Measurements from ENCODE around the gene PNLIPRP1.

The PNLIPRP1 gene

DNA sequence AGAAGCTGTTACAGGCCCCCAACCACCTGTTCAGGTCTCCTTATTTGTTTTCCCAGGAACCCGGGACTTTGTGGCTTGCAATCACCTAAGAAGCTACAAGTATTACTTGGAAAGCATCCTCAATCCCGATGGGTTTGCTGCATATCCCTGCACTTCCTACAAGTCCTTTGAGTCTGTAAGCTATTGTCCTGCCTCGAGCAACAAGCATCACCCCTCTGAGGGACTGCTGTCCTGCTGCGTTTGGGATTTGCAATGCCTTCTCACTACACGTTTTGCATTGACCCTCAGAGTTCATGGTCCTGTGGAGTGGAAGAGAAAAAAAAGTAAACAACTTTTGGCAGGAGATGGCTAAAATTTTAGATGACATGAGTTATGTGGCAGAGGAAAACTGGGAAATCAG, 9.2 kb downstream of the PNLIPRP1 start:
- DNase-seq, result no peak

- DNase-seq, result no peak
Observed at GRCh38 chr10:116602648-116603400, 12.1 kb downstream of the PNLIPRP1 start.

- no peak for DNase-seq
Observed at GRCh38 chr10:116606061-116606483, 15.3 kb downstream of the PNLIPRP1 start.

DNA sequence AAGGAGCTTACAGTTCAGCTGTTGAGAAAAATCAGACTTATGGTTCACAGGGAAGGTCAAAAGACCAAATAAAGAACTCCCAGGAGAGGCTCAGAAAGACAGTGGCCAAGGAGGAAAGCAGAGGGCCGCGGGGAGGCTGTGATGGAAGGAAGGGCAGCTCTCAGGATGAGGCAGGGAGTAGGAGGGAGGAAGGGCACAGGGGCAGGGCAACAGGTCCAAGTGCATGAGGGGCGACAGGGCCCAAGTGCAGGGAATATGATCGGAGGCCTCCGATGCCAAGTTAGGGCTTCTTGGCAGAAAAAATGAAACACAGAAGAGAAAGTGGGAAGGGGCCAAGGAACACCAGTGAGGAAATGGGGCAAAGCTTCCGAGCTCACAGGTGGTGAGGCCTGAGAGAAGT, 16.6 kb downstream of the PNLIPRP1 start:
- no peak for DNase-seq

- no peak for DNase-seq
Observed at GRCh38 chr10:116608686-116609594, 18.2 kb downstream of the PNLIPRP1 start.

DNA sequence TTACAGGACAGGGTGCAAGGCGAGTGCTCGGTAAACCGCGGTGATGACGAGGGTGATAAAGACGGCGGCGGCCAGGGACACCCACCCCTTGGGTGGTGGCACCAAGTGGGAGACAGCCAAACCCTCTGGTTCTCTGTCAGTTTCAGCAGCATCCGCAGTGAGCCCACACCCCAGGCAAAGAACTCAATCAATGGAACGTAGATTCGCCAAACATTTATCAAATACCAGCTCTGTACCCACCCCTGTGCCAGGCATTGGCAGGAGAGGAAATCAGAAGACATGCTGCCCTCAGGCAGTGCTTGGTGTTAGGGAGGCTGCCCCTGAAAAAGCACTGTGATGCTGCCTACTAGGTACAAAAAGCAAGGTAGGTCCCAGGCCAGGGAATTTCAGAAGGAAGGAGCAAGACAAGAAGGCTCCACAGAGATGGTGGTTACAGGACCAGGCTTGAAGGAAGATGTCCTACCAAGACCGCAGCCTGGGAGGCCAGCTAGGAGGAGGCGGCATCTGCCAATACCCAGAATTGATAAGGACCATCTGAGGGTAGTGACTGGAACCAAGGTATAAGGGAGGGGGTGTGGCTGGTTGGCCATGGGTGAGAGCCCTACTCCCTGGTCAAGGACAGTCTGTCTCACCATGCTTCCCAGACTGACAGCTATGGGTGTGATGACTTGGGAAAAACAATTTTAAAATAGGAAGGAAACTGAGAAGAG, 19.8 kb downstream of the PNLIPRP1 start:
- DNase-seq, result no peak

DNA sequence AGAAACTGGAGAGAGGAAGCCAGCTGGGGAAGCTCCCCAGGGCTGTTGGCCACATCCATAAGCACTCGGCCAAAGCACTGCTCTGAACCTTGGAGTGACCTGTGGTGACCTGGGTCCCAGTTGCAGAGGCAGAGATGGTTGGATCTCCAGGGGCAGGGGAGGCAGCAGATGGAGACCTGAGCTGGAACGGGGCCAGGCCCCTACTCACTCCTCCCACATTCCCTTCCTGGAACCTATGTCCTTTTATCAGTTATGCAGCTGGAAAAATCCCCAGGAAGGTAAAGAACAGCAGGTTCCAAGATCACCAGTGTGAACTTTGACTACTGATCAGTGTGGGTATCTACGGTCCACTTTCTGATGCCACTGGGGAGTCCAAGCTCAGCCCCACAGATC, 20.4 kb downstream of the PNLIPRP1 start:
- DNase-seq, result no peak

DNA sequence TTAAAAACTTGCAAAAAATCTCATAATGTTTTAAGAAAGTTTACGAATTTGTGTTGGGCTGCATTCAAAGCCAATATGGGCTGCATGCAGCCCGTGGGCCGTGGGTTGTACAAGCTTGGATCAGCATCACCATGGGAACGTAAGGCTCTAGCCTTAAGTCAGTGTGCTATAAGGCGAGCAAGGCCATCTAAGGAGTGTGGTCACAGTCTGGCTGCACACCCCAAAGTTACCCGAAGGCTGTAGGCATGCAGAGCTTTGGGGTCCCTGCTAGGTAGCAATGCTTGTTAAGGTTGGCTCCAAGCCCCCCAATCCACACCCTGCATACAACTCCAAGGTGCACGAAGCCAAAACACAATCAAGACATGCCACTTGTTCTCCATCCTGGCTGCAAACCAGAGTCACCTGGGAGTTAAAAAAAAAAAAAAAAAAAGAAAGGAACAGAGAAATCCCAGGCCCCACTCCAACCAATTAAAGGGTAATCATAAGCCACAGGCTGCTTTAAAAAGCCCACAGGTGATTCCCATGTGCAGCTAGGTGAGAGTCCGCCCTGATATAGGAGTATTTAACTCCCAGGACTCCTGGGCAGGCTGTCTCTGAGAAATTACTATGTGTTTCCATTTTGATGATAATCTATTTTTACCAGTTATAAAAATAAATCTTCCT, 21.5 kb downstream of the PNLIPRP1 start:
- no peak for DNase-seq

GRCh38 chr10:116613471-116613870, 22.7 kb downstream of the PNLIPRP1 start:
- DNase-seq, result no peak

GRCh38 chr10:116614796-116615195, 24.0 kb downstream of the PNLIPRP1 start:
- DNase-seq, result no peak

GRCh38 chr10:116615199-116615776, 24.5 kb downstream of the PNLIPRP1 start:
- no peak for DNase-seq

DNA sequence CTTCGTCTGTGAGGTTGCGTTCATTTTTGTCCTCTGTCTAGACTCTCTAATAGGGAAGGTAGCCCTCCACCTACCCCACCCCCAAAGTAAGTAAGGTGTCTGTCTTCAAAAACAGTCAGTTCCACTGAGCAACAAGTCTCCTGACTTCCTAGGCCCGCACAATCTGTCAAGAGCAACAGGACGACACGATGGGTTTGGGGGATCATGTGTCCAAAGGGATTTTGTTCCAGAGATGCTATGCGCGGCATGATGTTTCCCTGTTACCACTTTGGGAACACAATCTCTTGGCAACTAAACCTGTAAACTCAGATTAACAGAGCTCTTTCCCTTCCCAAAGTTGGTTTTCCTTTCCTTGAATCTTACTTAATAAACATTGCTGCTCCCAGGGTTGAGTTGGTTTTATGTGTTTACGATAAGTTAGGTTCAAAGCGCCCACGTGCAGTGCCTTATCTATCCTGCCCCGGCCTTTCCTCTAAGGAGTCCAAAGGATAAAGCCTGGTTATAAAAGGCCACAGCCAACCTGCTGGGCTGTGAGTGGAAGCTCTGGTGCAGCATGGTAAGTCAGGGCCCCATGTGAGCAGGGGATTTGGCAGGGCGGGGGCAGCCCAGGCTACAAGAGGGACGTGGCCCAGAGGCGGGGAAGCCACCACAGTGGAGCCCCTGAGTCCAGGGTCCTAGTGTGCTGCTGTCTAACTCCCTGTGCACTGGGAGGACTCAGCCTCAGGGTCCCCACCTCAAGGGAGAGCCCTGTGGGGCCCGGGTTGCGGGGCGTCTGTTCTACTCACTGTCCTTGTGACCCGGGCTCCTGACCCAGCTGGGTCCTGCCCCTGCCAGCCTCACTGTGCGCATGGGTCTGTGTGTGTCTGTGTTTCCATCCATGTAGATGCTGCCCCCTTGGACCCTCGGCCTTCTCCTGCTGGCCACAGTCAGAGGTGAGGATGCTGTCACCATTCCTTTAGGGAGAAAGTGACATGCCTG, 30.0 kb downstream of the PNLIPRP1 start, which contains the start of gene PNLIPRP2:
Gene PNLIPRP2, plus strand, starts transcription at position 531 of the 978 bp plus-strand sequence.
- DNase-seq, result no peak

- no peak for DNase-seq
Observed at GRCh38 chr10:116621476-116621875, 30.7 kb downstream of the PNLIPRP1 start.

GRCh38 chr10:116621934-116622655, 31.3 kb downstream of the PNLIPRP1 start:
- no peak for DNase-seq

- DNase-seq, result no peak
Observed at GRCh38 chr10:116625845-116626244, 35.1 kb downstream of the PNLIPRP1 start.

- DNase-seq, result no peak
Observed at GRCh38 chr10:116626815-116627214, 36.1 kb downstream of the PNLIPRP1 start.

- no peak for DNase-seq
Observed at GRCh38 chr10:116627386-116627933, 36.7 kb downstream of the PNLIPRP1 start.

DNA sequence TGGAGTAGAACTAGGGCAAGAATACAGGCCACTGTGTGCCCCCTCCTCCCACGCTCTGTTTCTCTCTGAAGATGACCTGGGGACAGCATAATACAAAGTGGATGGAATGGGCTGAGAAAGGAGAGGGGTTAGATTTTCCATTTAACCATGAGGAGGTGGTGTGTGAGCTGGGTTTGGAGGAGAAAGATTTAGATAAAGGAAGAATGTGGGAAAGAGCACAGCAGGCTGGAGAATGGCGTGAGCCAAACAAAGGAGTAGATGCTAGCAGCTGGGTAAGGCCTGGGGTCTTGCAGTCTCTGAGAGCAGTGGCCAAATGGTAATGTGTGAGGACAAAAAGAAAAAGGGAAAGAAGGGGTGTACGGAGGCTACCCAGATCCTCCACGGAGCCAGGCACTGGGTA, 38.6 kb downstream of the PNLIPRP1 start:
- no peak for DNase-seq

- DNase-seq, result no peak
Observed at GRCh38 chr10:116630020-116630419, 39.3 kb downstream of the PNLIPRP1 start.

GRCh38 chr10:116631871-116632295, 41.1 kb downstream of the PNLIPRP1 start:
- DNase-seq, result no peak
